Measurements from ENCODE around the gene SRPK3.

The SRPK3 gene

GRCh38 chrX:153784325-153784967 is 3.6 kb downstream of the SRPK3 start:
- DNase-seq (ENCODE audit: low spot score), result no peak

- no peak for DNase-seq (ENCODE audit: low spot score)
Observed at GRCh38 chrX:153786669-153787068, 5.8 kb downstream of the SRPK3 start.

- no peak for DNase-seq (ENCODE audit: low spot score)
Observed at GRCh38 chrX:153789654-153790053, 8.8 kb downstream of the SRPK3 start.

GRCh38 chrX:153791104-153791852 is 10.4 kb downstream of the SRPK3 start:
- no peak for DNase-seq (ENCODE audit: low spot score)

- DNase-seq (ENCODE audit: low spot score), result no peak
Observed at GRCh38 chrX:153792368-153792767, 11.5 kb downstream of the SRPK3 start.

GRCh38 chrX:153793291-153793690 is 12.4 kb downstream of the SRPK3 start:
- no peak for DNase-seq (ENCODE audit: low spot score)

- DNase-seq (ENCODE audit: low spot score), result peak; percentile 98
Observed at GRCh38 chrX:153794018-153794896, 13.4 kb downstream of the SRPK3 start, which contains the start of the genes IDH3G and SSR4. Gene IDH3G, minus strand, starts transcription at chrX:153794375. Its CDS starts 49 bp downstream, at chrX:153794326. Gene SSR4, plus strand, starts transcription at chrX:153794668. Its CDS starts 20 bp downstream, at chrX:153794688.

GRCh38 chrX:153794897-153795816 is 14.3 kb downstream of the SRPK3 start:
- DNase-seq (ENCODE audit: low spot score), result peak; percentile 24

- DNase-seq (ENCODE audit: low spot score), result no peak
Observed at GRCh38 chrX:153797415-153798015, 16.7 kb downstream of the SRPK3 start.

- no peak for DNase-seq (ENCODE audit: low spot score)
Observed at GRCh38 chrX:153799326-153799725, 18.5 kb downstream of the SRPK3 start.

- DNase-seq (ENCODE audit: low spot score), result no peak
Observed at GRCh38 chrX:153800177-153800722, 19.4 kb downstream of the SRPK3 start.

GRCh38 chrX:153800746-153801145 is 19.9 kb downstream of the SRPK3 start:
- no peak for DNase-seq (ENCODE audit: low spot score)

GRCh38 chrX:153801669-153802068 is 20.8 kb downstream of the SRPK3 start:
- DNase-seq (ENCODE audit: low spot score), result no peak

- DNase-seq (ENCODE audit: low spot score), result no peak
Observed at GRCh38 chrX:153802513-153803045, 21.7 kb downstream of the SRPK3 start.

GRCh38 chrX:153803211-153804099 is 22.6 kb downstream of the SRPK3 start:
- DNase-seq (ENCODE audit: low spot score), result no peak

- no peak for DNase-seq (ENCODE audit: low spot score)
Observed at GRCh38 chrX:153804100-153804595, 23.3 kb downstream of the SRPK3 start.

- DNase-seq (ENCODE audit: low spot score), result no peak
Observed at GRCh38 chrX:153804621-153805020, 23.8 kb downstream of the SRPK3 start.

GRCh38 chrX:153805436-153805835 is 24.6 kb downstream of the SRPK3 start:
- DNase-seq (ENCODE audit: low spot score), result no peak

- no peak for DNase-seq (ENCODE audit: low spot score)
Observed at GRCh38 chrX:153806999-153807575, 26.2 kb downstream of the SRPK3 start.
